NCI-H510A (cell line): ENCODE measurements around the gene NGEF.

Experiments used
- DNase-seq: peaks from one replicate; lab custom pipeline; 2025; lab: John Stamatoyannopoulos, UW

NGEF gene

DNA sequence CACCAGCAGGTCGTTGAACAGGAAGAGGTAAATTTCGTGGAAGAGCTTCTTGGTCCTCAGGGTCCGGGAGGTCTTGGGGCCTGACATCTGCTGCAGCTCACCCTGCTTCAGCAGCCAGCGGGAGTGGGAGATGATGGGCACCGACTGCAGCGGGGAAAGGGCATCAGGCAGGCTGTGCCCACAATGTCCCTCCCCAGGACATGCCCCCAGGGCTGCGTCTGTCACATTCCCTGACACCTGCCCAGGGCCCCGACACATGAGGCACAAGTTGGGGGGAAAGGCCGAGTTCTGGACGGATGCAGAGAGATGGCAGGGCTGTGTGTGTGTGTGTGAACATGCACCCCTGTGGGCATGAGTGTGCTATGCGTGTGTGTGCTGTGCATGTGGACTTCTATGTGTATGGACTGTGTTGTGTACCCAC lies 129.0 kb downstream of the NGEF start:
- DNase-seq = no peak

GRCh38 chr2:232883116-232883721 lies 129.8 kb downstream of the NGEF start:
- DNase-seq = no peak

- no peak for DNase-seq
Measured at GRCh38 chr2:232882505-232883115, 130.4 kb downstream of the NGEF start.

GRCh38 chr2:232882085-232882484 lies 131.0 kb downstream of the NGEF start:
- DNase-seq = no peak

- DNase-seq = no peak
Measured at GRCh38 chr2:232880764-232881351, 132.2 kb downstream of the NGEF start.

DNA sequence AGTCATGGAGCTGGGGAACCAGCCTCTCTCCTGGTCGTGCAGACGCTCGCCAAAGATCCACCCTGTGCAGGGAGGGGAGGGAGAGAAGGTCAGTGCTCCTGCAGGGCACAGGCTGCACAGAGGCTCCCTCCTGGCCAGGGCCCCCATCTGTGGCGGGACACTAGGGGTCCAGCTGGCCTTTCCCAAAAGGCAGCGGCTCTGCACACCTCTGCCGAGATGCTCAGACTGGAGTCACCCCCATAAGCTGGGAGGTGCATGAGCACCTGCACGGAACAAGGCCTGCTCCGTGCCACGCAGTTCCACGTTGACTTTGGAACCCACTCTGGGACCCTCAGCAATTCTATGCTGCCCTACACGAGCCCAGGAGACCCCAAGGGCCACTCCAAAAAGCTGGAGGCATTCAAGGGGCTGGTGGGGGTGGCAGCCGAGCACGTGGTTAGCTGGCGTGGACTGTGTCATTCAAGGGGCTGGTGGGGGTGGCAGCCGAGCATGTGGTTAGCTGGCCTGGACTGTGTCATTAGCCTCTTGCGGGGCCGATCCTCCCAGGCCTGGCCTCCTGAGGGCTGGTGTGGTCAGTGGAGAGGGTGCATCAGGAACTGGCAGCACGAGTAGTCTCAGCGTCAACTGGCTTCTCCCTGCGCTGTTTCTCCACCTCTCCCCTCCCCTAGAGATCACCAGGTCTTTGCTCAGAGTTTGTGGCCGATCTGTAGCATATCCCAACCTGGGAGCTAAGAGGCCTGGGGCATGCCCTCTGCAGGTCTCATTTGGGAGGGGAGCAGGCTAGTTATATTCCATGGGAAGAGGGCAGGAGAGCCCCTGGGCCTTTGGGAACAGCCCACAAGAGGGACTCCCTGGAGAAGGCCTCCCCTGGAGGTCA lies 133.2 kb downstream of the NGEF start:
- DNase-seq = no peak

DNA sequence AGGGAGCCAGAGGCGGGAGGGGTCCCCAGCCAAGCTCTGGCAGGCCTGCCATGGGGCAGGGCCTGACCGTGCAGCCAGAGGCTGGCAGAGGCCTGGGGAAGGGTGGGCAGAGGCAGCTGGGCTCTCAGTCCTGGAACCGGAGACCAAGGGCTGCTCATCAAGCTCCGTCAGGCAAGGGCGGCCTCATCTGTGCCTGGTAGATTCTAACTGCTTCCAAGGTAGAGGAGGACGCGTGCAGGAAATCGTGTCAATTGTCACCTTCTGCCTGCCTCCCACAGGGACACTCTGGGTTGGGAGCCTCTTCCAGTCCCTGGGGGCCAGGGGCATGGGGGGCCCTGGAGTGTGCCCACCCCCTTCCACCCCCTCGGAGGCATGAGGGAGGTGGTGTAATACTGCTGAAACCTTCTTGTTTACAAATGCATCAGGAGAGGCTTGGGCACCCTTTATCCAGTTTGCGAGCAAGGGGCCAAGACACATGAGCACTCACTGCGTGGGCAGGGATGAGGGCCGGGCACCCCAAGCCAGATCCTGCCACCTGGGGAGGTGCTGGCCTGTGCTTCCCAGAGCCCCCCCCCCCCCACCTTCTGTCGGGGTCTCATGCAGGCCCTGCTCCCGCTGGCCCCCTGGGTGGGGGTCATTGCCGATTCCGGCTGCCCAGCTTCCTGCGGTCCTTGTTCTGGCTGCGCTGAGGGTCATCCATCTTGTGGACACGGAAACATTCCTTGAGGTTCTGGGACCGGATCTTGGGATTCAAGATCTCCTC lies 134.0 kb downstream of the NGEF start:
- DNase-seq = no peak

DNA sequence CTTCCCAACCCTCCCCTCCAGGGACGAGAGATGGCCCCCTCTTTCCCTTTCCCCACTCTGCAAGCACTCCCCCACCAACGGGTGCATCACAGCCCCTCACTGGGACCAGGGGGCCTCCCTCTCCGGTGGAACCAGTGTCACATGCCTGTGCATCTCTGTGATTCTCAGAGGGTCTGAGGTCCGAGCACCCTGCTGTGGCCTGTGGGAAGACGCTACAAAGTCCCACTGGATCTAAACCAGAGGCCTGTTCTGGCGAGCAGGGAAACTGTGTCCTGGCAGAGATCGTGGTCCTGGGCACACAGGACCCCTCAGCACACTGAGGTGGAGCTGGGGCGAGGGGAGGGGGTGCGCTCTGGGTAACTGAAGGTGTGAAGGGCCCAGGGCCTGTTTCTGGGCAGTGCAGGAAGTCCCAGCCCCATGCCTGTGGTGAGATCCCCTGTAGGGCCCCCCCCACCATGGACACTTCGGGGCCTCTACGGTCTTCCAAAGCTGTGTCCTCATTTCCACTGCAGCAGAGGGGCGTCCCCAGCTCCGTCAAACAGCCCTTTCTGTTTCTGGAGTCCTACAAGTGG lies 135.0 kb downstream of the NGEF start:
- no peak for DNase-seq

- DNase-seq = no peak
Measured at GRCh38 chr2:232876978-232877441, 136.0 kb downstream of the NGEF start.

DNA sequence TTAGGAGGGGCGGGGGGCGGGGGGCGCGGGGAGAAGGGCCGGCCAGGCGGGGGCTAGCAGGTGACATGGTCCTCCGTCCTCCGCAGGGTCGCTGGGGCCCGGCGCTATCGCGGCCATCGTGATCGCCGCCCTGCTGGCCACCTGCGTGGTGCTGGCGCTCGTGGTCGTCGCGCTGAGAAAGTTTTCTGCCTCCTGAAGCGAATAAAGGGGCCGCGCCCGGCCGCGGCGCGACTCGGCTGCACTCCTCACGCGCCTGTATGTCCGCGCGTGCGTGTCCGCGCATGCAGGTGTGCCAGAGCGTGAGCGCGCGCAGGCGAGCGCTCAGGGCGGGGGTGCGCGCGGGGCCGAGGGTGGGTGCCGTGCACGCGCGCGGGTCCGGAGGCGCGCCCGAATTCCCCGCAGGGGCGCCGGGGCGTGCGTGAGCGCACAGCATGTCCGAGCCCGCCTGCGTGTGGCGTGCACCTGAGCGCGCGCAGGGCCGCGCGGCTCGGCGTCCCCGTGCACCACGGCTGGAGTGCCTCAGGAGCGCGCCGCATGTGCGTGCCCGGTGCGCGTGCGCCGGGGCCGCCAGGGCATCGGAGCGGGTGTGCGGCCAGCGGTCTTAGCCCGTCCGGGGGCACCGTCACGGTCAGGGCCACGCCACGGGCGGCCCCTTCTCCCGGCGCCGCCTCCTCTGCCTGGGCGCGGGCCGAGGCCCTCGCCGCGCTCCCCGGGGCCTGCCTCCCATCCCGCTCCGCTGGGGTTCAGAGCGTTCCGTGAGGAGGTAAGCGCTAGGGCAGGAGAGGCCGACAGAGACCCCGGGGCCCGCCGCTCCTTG lies 136.7 kb downstream of the NGEF start:
- DNase-seq = peak; percentile 78

- no peak for DNase-seq
Measured at GRCh38 chr2:232875256-232876121, 137.6 kb downstream of the NGEF start.

DNA sequence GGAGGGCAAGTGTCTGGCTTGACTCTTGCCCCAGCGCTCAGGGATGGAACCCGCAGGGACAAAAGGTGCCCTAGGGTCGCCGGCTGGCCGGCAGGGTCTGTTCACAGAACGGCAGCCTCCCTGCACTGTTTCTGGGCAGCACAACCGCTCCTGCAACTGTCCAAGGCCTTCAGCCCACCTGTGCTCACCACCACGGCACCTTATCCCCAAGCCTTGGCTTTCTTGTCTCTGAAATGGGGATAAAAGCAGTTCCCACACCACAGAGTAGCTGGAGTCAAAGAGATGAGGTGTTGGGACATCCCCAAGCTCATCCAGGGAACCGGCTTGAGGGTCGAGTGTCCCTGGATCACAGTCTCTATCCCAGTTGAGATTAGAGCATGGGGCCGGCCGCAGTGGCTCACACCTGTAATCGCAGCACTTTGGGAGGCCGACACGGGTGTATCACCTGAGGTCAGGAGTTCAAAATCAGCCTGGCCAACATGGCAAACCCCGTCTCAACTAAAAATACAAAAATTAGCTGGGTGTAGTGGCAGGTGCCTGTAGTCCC lies 138.3 kb downstream of the NGEF start:
- DNase-seq = no peak

- DNase-seq = no peak
Measured at GRCh38 chr2:232873909-232874641, 139.0 kb downstream of the NGEF start.

GRCh38 chr2:232873292-232873908 lies 139.7 kb downstream of the NGEF start:
- DNase-seq = no peak

GRCh38 chr2:232872826-232873225 lies 140.2 kb downstream of the NGEF start:
- DNase-seq = no peak

DNA sequence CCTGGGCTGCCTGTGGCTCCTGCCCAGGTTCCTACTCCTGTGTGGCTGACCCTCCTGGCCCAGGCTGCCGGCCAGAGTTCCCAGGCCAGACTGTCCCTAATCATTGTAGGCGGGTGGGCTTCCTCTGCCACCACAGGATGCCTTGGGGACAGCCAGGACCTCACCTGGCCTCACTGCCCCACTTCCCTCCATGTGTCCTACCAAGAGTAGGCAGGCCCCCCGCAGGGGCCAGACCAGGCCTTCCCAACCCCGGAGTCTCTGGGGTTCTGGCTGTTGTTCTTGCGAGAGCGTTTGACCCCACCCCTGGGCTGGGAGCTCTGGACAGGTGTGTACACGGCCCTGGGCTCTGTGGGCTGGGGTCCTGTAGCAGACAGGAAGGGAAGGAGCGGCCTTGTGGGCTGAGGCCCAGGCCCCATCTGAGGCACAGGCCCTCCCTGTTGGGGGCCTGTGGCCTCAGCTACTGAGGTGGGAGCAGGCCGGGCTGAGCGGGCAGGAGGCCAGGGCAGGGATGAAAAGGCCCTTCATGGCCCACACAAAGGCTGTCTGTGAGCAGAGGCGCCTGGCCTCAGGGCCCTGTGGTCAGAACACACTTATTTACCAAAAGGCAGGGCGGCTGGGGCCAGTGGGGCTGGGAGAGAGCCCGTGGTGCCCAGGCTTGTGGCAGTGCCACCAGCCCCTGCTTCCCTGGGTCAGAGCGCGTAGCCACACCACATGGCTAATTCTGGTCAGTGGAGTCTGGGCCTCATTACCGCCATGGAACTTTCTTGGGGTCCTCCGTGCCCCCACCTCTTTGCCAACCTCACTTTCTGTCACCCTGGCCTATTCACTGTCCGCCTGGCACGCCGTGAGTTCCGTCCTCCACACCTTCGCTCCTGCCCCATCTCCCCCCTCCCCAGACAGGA lies 141.0 kb downstream of the NGEF start:
- no peak for DNase-seq

DNA sequence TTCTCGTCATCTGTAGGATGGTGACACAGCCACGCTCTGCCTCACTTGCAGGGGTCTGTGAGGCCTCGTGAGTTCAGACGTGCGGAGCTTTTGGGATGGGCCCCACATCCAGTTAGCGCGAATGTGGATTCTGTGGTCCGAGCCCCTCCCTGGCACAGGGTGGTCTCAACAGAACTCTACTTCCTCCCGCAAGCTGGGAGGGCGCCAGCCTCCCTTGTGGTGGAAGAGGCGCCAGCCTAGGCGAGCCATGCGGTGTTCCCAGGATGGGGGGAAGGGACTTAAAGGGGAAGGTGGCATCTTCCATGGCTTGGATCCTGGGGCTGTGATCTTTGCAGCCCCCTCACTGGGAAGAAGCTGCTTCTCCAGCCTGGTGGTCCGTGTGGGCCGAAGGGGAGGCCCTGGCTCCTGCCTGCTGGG lies 141.6 kb downstream of the NGEF start:
- no peak for DNase-seq
